ENCODE data around the gene VWA5B1. TPM values are rescaled to one million over a fixed set of nuclear protein-coding genes. Genes with fewer than 3 reads are reported as not detected.
A peak's percentile ranks its signal among the peaks of the same experiment; 100 is the strongest.

VWA5B1 gene
- total RNA-seq, 2 donors from 2014 or later: 0.44 TPM; not detected in 1

GRCh38 chr1:20361805-20362381 lies 71.2 kb downstream of the VWA5B1 start:
- no peaks in the 10 kb centered on the region for H3K36me3 ChIP-seq (ENCODE audit: control insufficient read depth, insufficient read depth, low read length)
- peak; percentile 97 for DNase-seq
- no peak overlapping the region for H3K27ac ChIP-seq (ENCODE audit: low read depth, low read length)
- peak; percentile 95 for TF ChIP-seq CTCF (conservative IDR thresholded peaks at IDR 0.05)
- Mint-ChIP-seq H3K27ac (no peak overlapping the region), H3K36me3 (ENCODE audit: low read depth) (no peaks in the 10 kb centered on the region), H3K9me3 (no peaks in the 10 kb centered on the region), H3K4me3 (no peak overlapping the region), H3K27me3 (ENCODE audit: insufficient read depth) (peaks cover 90% of the 10 kb centered on the region), H3K4me1 (no peaks in the 10 kb centered on the region)
- H3K4me1 ChIP-seq (ENCODE audit: control insufficient read depth, insufficient read depth, low read length): no peaks in the 10 kb centered on the region
- H3K9ac ChIP-seq (ENCODE audit: extremely low read depth, low read length, poor library complexity, severe bottlenecking): no peak overlapping the region
- 11 to 16% methylated on average over 3 to 8 of the region's 8 CpGs for WGBS, 2 experiments (ENCODE audit: insufficient coverage in 1 of 2, insufficient read length in 1 of 2)
- H3K9me3 ChIP-seq (ENCODE audit: control insufficient read depth, low read length): no peaks in the 10 kb centered on the region
- no peak overlapping the region for H3K4me3 ChIP-seq (ENCODE audit: low read length)
- H3K27me3 ChIP-seq (ENCODE audit: control insufficient read depth, insufficient read depth, low read length, poor library complexity, severe bottlenecking): peaks cover 91% of the 10 kb centered on the region

DNA sequence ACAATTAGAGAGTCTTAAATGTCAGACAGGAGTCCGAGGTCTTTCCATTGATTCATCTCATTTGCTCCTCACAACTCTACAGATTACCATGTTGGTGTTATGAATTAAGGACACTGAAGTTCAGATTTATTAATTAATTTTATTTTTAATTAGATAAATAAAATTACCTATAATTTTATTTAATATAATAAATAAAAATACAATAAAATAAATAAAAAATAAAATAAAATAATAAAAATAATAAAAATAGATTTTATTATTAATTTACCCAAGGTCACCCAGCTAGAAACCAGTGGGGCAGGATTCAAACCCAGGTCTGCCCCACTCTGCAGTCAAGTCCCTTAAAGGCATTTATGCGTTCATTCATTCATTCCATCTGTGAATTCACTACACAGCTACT lies 72.2 kb downstream of the VWA5B1 start:
- Histone ChIP-seq H3K4me3 (ENCODE audit: low read length) (no peak overlapping the region), H3K27ac (ENCODE audit: low read depth, low read length) (no peak overlapping the region), H3K9ac (ENCODE audit: extremely low read depth, low read length, poor library complexity, severe bottlenecking) (no peak overlapping the region), H3K9me3 (ENCODE audit: control insufficient read depth, low read length) (no peaks in the 10 kb centered on the region), H3K4me1 (ENCODE audit: control insufficient read depth, insufficient read depth, low read length) (no peaks in the 10 kb centered on the region), H3K27me3 (ENCODE audit: control insufficient read depth, insufficient read depth, low read length, poor library complexity, severe bottlenecking) (peaks cover 94% of the 10 kb centered on the region), H3K36me3 (ENCODE audit: control insufficient read depth, insufficient read depth, low read length) (no peaks in the 10 kb centered on the region)
- no peak for DNase-seq
- TF ChIP-seq CTCF (conservative IDR thresholded peaks at IDR 0.05): no peak
- no peaks in the 10 kb centered on the region for H3K36me3 Mint-ChIP-seq (ENCODE audit: low read depth)
- no peak overlapping the region for H3K4me3 Mint-ChIP-seq
- WGBS, 2 experiments (ENCODE audit: insufficient coverage in 1 of 2, insufficient read length in 1 of 2): 89% methylated on average over 2 of the region's 2 CpGs; no CpG with 5 or more reads in 1 of the 2 experiments
- H3K27me3 Mint-ChIP-seq (ENCODE audit: insufficient read depth): peaks cover 93% of the 10 kb centered on the region
- H3K4me1 Mint-ChIP-seq: no peaks in the 10 kb centered on the region
- no peak overlapping the region for H3K27ac Mint-ChIP-seq
- H3K9me3 Mint-ChIP-seq: no peaks in the 10 kb centered on the region

DNA sequence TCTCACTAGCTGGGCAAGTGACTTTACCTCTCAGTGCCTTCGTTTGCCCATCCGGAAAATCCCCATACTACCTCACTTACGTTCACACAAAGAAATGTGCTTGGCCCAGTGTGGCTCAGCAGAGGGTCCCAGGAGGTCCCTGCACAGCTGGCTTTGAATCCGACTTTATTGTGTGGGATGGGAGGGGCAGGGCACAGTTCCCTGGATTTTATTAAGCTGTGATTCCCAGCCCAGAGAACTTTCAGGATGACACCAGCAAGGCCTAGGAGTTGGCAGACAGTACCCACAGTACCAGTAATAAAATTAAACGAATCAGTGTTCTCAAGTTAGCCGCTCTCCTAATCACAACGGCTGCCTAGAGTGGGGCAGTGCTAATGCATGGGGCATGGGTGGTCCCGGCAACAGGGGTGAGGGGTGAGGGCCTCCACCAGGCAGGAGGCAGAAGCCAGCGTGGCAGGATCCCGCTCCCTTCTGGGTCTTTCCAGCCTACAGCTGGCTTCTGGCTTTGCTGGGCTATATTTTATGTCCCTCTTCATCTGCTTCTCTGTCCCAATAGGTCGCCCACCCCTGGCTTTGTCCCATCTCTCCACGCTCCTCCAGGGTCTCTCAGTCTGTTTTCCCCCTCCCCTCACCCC lies 74.9 kb downstream of the VWA5B1 start:
- H3K4me3 Mint-ChIP-seq: peak overlapping the region; percentile 54

More for the DNA sequence above, 74.9 kb downstream of the VWA5B1 start:
- H3K27ac Mint-ChIP-seq: no peak overlapping the region
- WGBS, 2 experiments (ENCODE audit: insufficient coverage in 1 of 2, insufficient read length in 1 of 2): 74 to 76% methylated on average over 12 of the region's 12 CpGs
- no peaks in the 10 kb centered on the region for H3K4me1 Mint-ChIP-seq
- DNase-seq: no peak
- Histone ChIP-seq H3K27ac (ENCODE audit: low read depth, low read length) (no peak overlapping the region), H3K9ac (ENCODE audit: extremely low read depth, low read length, poor library complexity, severe bottlenecking) (no peak overlapping the region), H3K36me3 (ENCODE audit: control insufficient read depth, insufficient read depth, low read length) (no peaks in the 10 kb centered on the region), H3K4me3 (ENCODE audit: low read length) (peak overlapping the region; percentile 72), H3K9me3 (ENCODE audit: control insufficient read depth, low read length) (no peaks in the 10 kb centered on the region), H3K4me1 (ENCODE audit: control insufficient read depth, insufficient read depth, low read length) (no peaks in the 10 kb centered on the region), H3K27me3 (ENCODE audit: control insufficient read depth, insufficient read depth, low read length, poor library complexity, severe bottlenecking) (peaks cover 94% of the 10 kb centered on the region)
- H3K36me3 Mint-ChIP-seq (ENCODE audit: low read depth): no peaks in the 10 kb centered on the region
- no peaks in the 10 kb centered on the region for H3K9me3 Mint-ChIP-seq
- H3K27me3 Mint-ChIP-seq (ENCODE audit: insufficient read depth): peaks cover 95% of the 10 kb centered on the region
- no peak for TF ChIP-seq CTCF (conservative IDR thresholded peaks at IDR 0.05)
